GM10248 (cell line): Measurements from ENCODE around the gene NEU1.
A peak's percentile ranks its signal among the peaks of the same experiment; 100 is the strongest.

ENCODE experiments used
- CTCF ChIA-PET: fragments of 300-600 bp; sonication (Branson Sonifier 250); formaldehyde crosslinking; extraction: SDS; loops from one replicate; lab custom pipeline; 2021; ENCODE audit warnings: antibody characterized with exemption; lab: Yijun Ruan, JAX
- POLR2A ChIA-PET: fragments of 350-650 bp; sonication (Branson Sonifier 250); formaldehyde crosslinking; extraction: SDS; loops from one replicate; lab custom pipeline; 2020; ENCODE audit warnings: antibody characterized with exemption; lab: Yijun Ruan, JAX
- DNase-seq: peaks from one replicate; pipeline ENCODE4 v3.0.0; 2012; ENCODE audit errors: extremely low spot score
- TF ChIP-seq, protein P1 (sequence below): IDR thresholded peaks from 2 replicates; pipeline ENCODE4 v1.5.1; 2012; ENCODE audit warnings: mild to moderate bottlenecking, low read depth; ENCODE audit errors: extremely low read depth, missing control alignments, control extremely low read depth

Gene NEU1

DNA sequence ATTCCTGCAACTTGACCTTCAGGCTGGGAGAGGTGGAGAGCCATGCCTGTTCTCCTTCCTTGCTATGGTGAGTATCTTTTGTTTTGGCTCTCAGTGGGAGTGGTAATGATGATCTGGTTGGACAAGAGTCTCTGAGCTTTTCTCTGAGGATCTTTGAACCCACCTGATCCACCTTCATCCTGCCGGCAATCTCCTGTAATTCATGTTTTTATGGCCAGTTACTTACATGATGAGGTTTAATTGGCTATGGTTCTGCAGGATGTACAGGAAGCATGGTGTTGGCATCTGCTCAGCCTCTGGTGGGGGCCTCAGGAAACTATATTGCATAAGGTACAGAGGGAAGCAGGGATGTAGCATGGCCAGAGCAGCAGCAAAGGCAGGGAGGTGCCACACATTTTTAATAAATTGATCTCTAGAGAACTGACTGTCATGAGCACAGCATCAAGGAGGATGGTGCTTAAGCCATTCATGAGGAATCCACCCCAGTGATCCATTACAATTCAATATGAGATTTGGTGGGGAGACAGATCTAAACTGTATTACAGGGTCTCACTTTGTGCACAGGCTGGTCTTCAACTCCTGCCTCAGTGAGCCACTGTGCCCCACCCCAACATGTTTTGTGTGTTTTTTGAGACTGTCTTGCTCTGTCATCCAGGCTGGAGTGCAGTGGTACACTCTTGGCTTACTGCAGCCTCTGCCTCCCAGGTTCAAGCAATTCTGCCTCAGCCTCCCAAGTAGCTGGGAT lies 25.1 kb downstream of the NEU1 start:
- DNase-seq = no peak
- CTCF ChIA-PET = interaction anchor here (1.3 to 2.2 kb wide), 7 partner anchors 8 to 52 kb away, joined by 3 to 5 read pairs (median 3); partner anchors contain the start of genes LSM2 and VARS1
- POLR2A ChIA-PET = interaction anchor here (0.6 to 3.9 kb wide), 8 partner anchors 10 to 341 kb away, joined by 3 to 30 read pairs (median 6); partner anchors contain the start of genes HSPA1A, HSPA1B, HSPA1L and NEU1
- TF ChIP-seq, protein P1, sequence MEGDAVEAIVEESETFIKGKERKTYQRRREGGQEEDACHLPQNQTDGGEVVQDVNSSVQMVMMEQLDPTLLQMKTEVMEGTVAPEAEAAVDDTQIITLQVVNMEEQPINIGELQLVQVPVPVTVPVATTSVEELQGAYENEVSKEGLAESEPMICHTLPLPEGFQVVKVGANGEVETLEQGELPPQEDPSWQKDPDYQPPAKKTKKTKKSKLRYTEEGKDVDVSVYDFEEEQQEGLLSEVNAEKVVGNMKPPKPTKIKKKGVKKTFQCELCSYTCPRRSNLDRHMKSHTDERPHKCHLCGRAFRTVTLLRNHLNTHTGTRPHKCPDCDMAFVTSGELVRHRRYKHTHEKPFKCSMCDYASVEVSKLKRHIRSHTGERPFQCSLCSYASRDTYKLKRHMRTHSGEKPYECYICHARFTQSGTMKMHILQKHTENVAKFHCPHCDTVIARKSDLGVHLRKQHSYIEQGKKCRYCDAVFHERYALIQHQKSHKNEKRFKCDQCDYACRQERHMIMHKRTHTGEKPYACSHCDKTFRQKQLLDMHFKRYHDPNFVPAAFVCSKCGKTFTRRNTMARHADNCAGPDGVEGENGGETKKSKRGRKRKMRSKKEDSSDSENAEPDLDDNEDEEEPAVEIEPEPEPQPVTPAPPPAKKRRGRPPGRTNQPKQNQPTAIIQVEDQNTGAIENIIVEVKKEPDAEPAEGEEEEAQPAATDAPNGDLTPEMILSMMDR = no peak

- TF ChIP-seq, protein P1 = no peak
- CTCF ChIA-PET = interaction anchor here (1.3 to 1.7 kb wide), 5 partner anchors 9 to 52 kb away, joined by 3 to 5 read pairs (median 3); partner anchors contain the start of gene LSM2
- DNase-seq = no peak
- POLR2A ChIA-PET = interaction anchor here (0.6 to 3.9 kb wide), 11 partner anchors 9 to 359 kb away, joined by 3 to 30 read pairs (median 7); partner anchors contain the start of genes ABHD16A, HSPA1A, HSPA1B and HSPA1L
These were observed 25.9 kb downstream of the NEU1 start for GRCh38 chr6:31836474-31837368.

GRCh38 chr6:31836047-31836473 lies 26.6 kb downstream of the NEU1 start:
- no peak for DNase-seq
- POLR2A ChIA-PET = interaction anchor here (0.6 to 3.9 kb wide), 11 partner anchors 9 to 360 kb away, joined by 3 to 30 read pairs (median 7); partner anchors contain the start of genes ABHD16A, HSPA1A, HSPA1B and HSPA1L
- CTCF ChIA-PET = interaction anchor here (1.4 to 1.5 kb wide), 2 partner anchors 10 to 53 kb away, joined by 3 read pairs; no protein-coding TSS in a partner anchor
- TF ChIP-seq, protein P1 = no peak

- DNase-seq = peak; percentile 86
- ChIA-PET CTCF (no interaction called here), POLR2A (interaction anchor here (0.6 to 3.7 kb wide), 8 partner anchors 17 to 131 kb away, joined by 3 to 30 read pairs (median 4); partner anchors contain the start of genes ABHD16A, HSPA1A, HSPA1L and NEU1)
- TF ChIP-seq, protein P1 = no peak
These were observed 28.0 kb downstream of the NEU1 start for GRCh38 chr6:31834367-31835250.

DNA sequence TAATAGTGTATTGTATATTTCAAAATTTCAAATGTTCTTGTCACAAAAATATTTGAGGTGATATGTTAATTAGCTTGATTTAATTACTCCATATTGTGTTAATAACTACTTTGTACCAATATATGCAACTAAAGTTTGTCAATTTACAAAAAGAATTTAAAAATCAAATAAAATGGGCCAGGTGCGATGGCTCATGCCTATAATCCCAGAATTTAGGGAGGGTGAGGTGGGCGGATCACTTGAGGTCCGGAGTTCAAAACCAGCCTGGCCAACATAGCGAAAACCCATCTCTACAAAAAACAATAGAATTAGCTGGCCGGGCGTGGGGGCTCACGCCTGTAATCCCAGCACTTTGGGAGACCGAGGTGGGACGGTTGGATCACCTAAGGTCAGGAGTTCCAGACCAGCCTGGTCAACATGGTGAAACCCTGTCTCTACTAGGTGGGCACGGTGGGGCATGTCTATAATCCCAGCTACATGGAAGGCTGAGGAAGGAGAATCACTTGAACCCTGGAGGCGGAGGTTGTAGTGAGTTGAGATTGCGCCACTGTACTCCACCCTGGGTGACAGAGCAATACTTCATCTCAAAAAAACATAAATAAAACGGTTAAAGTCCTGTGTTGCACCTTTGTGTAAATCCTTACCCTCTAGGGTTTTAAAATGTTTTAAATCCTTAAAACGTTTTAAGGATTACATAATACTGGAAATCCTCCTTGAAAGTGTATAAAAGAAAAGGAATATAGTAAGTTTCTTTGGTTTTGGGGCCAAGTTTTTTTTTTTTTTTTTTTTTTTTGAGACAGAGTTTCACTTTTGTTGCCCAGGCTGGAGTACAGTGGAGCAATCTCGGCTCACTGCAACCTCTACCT lies 31.0 kb downstream of the NEU1 start:
- DNase-seq = no peak
- TF ChIP-seq, protein P1 = no peak
- POLR2A ChIA-PET = interaction anchor here (0.6 to 2.1 kb wide), 5 partner anchors 17 to 168 kb away, joined by 3 to 14 read pairs (median 3); partner anchors contain the start of genes DXO, HSPA1A, HSPA1L and NEU1
- CTCF ChIA-PET = interaction anchor here (0.6 to 2.0 kb wide), 8 partner anchors 23 to 337 kb away, joined by 3 to 7 read pairs (median 4); partner anchors contain the start of genes LSM2, LY6G5C and VARS1
